Activated naive CD4-positive, alpha-beta T cell treated with anti-CD3 and anti-CD28 coated beads, Interleukin-2, amount 50 U/mL, for 16 hours (primary cell): Measurements from ENCODE around the gene KLHL4.
"Not testable (repeated sequence)": the region's sequence is repeated elsewhere in the genome, so short reads cannot be mapped to it uniquely, and the experiment has no call there.

ENCODE experiments used
- DNase-seq: peaks from one replicate; pipeline ENCODE4 v3.0.0-alpha.2; 2020

Gene KLHL4

GRCh38 chrX:87517571-87518141, at the start of gene KLHL4:
KLHL4 (plus strand) TSS chrX:87517802; CDS start chrX:87517894, 92 bp downstream.
- no peak for DNase-seq

- DNase-seq, result no peak
These were observed 48.7 kb upstream of the KLHL4 start for GRCh38 chrX:87468941-87469340.

- DNase-seq, result no peak
These were observed 41.8 kb upstream of the KLHL4 start for GRCh38 chrX:87475793-87476192.

- DNase-seq, result not testable (repeated sequence)
These were observed 38.9 kb upstream of the KLHL4 start for GRCh38 chrX:87478703-87479102.

GRCh38 chrX:87489071-87489470, 28.5 kb upstream of the KLHL4 start:
- DNase-seq, result no peak

GRCh38 chrX:87515836-87516235, 1.8 kb upstream of the KLHL4 start:
- DNase-seq, result no peak

- no peak for DNase-seq
These were observed 883 bp upstream of the KLHL4 start for GRCh38 chrX:87516717-87517121.

- no peak for DNase-seq
These were observed 902 bp downstream of the KLHL4 start for GRCh38 chrX:87518504-87518903.

- no peak for DNase-seq
These were observed 8.2 kb downstream of the KLHL4 start for GRCh38 chrX:87525771-87526229.

- no peak for DNase-seq
These were observed 8.7 kb downstream of the KLHL4 start for GRCh38 chrX:87526281-87526680.

- no peak for DNase-seq
These were observed 10.9 kb downstream of the KLHL4 start for GRCh38 chrX:87528487-87528886.

GRCh38 chrX:87571964-87572363, 54.4 kb downstream of the KLHL4 start:
- DNase-seq, result no peak

GRCh38 chrX:87572901-87573300, 55.3 kb downstream of the KLHL4 start:
- DNase-seq, result no peak

GRCh38 chrX:87578978-87579377, 61.4 kb downstream of the KLHL4 start:
- no peak for DNase-seq

GRCh38 chrX:87580862-87581261, 63.3 kb downstream of the KLHL4 start:
- no peak for DNase-seq

- DNase-seq, result no peak
These were observed 64.9 kb downstream of the KLHL4 start for GRCh38 chrX:87582453-87582852.

GRCh38 chrX:87583679-87584078, 66.1 kb downstream of the KLHL4 start:
- DNase-seq, result no peak

GRCh38 chrX:87616371-87616770, 98.8 kb downstream of the KLHL4 start:
- no peak for DNase-seq

- no peak for DNase-seq
These were observed 104.1 kb downstream of the KLHL4 start for GRCh38 chrX:87621697-87622096.

- no peak for DNase-seq
These were observed 109.4 kb downstream of the KLHL4 start for GRCh38 chrX:87626996-87627395.

GRCh38 chrX:87634361-87634760, 116.8 kb downstream of the KLHL4 start:
- DNase-seq, result no peak

GRCh38 chrX:87636533-87636932, 118.9 kb downstream of the KLHL4 start:
- DNase-seq, result no peak

GRCh38 chrX:87641439-87641838, 123.8 kb downstream of the KLHL4 start:
- not testable (repeated sequence) for DNase-seq

- no peak for DNase-seq
These were observed 144.2 kb downstream of the KLHL4 start for GRCh38 chrX:87661761-87662160.

GRCh38 chrX:87663421-87663820, 145.8 kb downstream of the KLHL4 start:
- DNase-seq, result no peak
